ENCODE data around the gene STEAP4. TPM values are rescaled to one million over a fixed set of nuclear protein-coding genes. Genes with fewer than 3 reads are reported as not detected.

The STEAP4 gene
- total and polyA plus RNA-seq, 4 donors = 3.7 to 43.8 (median 12.8) TPM

DNA sequence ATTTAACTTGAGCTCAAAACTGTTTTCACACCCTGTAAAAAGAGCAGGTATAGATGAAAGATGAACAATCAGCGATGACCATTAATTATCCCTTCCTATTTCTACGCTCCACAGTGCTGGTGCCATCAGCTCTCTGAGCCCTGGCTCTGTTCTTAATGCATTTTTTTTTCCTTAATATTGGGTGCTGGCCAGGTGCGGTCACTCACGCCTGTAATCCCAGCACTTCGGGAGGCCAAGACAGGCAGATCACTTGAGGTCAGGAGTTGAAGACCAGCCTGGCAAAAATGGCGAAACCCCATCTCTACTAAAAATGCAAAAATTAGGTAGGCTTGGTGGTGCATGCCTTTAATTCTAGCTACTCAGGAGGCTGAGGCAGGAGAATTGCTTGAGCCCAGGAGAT lies 4.2 kb downstream of the STEAP4 start:
- no peak overlapping the region for H3K4me3 ChIP-seq (ENCODE audit: low read depth in 1 of 3, low read length in 3 of 3)
- H3K27ac ChIP-seq (ENCODE audit: low read depth in 1 of 2, low read length in 2 of 2) = no peak overlapping the region
- H3K9me3 ChIP-seq (ENCODE audit: control insufficient read depth in 4 of 4, low read length in 3 of 4) = no peaks in the 10 kb centered on the region
- no peak for DNase-seq (ENCODE audit: low spot score)
- peaks cover 0 to 4% (median 0%) of the 10 kb centered on the region in 4 donors for H3K27me3 ChIP-seq (ENCODE audit: control insufficient read depth in 4 of 4, insufficient read depth in 4 of 4, low read length in 3 of 4)
- TF ChIP-seq RAD21 (IDR thresholded peaks at IDR 0.05) = no peak
- no peaks in the 10 kb centered on the region for H3K36me3 ChIP-seq (ENCODE audit: control insufficient read depth in 4 of 4, insufficient read depth in 3 of 4, low read depth in 1 of 4, low read length in 3 of 4)
- WGBS = 70% methylated on average over 6 of the region's 6 CpGs
- H3K4me1 ChIP-seq (ENCODE audit: control insufficient read depth in 4 of 4, insufficient read depth in 4 of 4, low read length in 3 of 4) = peaks cover 0 to 9% (median 2%) of the 10 kb centered on the region in 4 donors
- no peak overlapping the region for H3K9ac ChIP-seq (ENCODE audit: low read depth in 1 of 2, low read length in 2 of 2)

DNA sequence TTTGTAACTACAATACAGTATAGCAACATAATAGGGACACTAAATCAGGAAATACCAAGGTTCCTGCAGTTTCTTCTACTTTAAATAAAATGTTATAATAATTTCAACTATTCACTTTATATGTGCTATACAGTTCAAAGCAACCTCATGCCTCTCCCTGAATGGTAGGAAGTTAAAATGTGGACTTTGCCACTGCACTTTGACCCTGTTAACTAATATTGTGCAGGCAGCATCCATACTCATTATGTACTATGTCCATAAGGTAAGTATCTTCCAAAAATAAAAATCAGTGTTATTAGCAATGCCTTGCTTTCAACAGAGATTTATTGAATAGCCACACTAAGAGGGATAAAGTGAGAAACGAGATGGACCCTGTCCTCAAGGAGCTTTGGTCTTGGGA lies 4.8 kb downstream of the STEAP4 start:
- TF ChIP-seq YY1 (IDR thresholded peaks at IDR 0.05) (no peak), HNF4A (conservative IDR thresholded peaks at IDR 0.05) (peak in 1 of 2 donors; percentile 51), NR2F2 (IDR thresholded peaks at IDR 0.05) (no peak)
- no peak overlapping the region for H3K27ac ChIP-seq (ENCODE audit: low read depth in 1 of 2, low read length in 2 of 2)
- 68% methylated on average over 1 of the region's 1 CpG for WGBS
- peaks cover 0 to under 1% (median 0%) of the 10 kb centered on the region in 4 donors for H3K27me3 ChIP-seq (ENCODE audit: control insufficient read depth in 4 of 4, insufficient read depth in 4 of 4, low read length in 3 of 4)
- no peak overlapping the region for H3K4me3 ChIP-seq (ENCODE audit: low read depth in 1 of 3, low read length in 3 of 3)
- no peaks in the 10 kb centered on the region for H3K9me3 ChIP-seq (ENCODE audit: control insufficient read depth in 4 of 4, low read length in 3 of 4)
- H3K36me3 ChIP-seq (ENCODE audit: control insufficient read depth in 4 of 4, insufficient read depth in 3 of 4, low read depth in 1 of 4, low read length in 3 of 4) = no peaks in the 10 kb centered on the region
- no peak for DNase-seq (ENCODE audit: low spot score)
- peaks cover 0 to 6% (median 2%) of the 10 kb centered on the region in 4 donors for H3K4me1 ChIP-seq (ENCODE audit: control insufficient read depth in 4 of 4, insufficient read depth in 4 of 4, low read length in 3 of 4)
- no peak overlapping the region for H3K9ac ChIP-seq (ENCODE audit: low read depth in 1 of 2, low read length in 2 of 2)

DNA sequence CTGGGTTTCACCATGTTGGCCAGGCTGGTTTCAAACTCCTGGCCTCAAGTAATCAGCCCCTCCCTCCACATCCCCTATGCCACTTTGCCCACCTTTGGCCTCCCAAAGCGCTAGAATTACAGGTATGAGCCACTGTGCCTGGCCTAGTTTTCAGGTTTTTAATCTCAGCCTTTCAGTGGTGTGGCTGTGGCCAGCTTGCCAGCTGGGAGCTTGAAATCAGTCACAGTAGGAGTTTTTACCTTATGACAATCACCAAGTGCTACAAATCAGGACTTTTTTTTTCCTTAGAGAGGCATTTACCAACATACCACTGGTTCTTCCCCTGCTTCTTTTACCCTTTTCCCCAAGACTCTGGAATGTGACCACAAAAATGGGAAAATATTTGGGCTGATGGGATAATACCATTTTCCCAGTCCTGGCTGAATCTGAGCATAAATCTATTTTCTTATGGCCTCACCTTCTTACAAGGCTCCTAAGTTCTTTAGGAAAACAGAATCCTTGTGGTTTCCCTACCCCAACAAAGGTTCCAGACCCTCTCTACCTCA lies 6.2 kb downstream of the STEAP4 start:
- no peak overlapping the region for H3K9ac ChIP-seq (ENCODE audit: low read depth in 1 of 2, low read length in 2 of 2)

DNA sequence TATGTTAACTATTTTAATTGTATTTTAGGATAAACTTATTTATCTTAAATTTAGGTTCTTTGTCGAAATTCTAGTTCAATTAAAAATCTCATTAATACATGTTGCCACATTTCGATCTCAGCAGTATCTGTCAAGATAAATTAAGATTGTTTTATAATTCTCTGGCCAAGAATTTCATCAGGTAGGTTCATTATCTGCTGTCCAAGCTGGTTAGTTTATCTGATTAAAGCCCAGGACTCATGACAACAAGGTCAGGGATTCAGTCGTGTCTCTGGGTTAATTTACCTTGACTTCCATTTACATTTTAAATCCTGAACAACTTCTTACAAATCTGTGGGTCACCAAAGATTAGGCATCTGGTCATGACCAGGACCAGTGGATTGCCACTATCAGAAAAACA lies 7.6 kb downstream of the STEAP4 start:
- TF ChIP-seq GABPA (IDR thresholded peaks at IDR 0.05 in 1 of 2, conservative IDR thresholded peaks at IDR 0.05 in 1 of 2) (no peak), NR2F2 (IDR thresholded peaks at IDR 0.05) (no peak), TAF1 (conservative IDR thresholded peaks at IDR 0.05) (no peak), FOXA1 (IDR thresholded peaks at IDR 0.05) (no peak), JUND (IDR thresholded peaks at IDR 0.05) (no peak), RXRA (IDR thresholded peaks at IDR 0.05) (no peak), HNF4G (IDR thresholded peaks at IDR 0.05) (no peak), EGR1 (IDR thresholded peaks at IDR 0.05; ENCODE audit: low read depth in 2 of 2) (no peak), RAD21 (IDR thresholded peaks at IDR 0.05) (no peak), HNF4A (conservative IDR thresholded peaks at IDR 0.05) (no peak), FOXA2 (IDR thresholded peaks at IDR 0.05) (no peak), SP1 (IDR thresholded peaks at IDR 0.05) (no peak), YY1 (IDR thresholded peaks at IDR 0.05) (no peak)
- TF ChIP-seq, protein P1, sequence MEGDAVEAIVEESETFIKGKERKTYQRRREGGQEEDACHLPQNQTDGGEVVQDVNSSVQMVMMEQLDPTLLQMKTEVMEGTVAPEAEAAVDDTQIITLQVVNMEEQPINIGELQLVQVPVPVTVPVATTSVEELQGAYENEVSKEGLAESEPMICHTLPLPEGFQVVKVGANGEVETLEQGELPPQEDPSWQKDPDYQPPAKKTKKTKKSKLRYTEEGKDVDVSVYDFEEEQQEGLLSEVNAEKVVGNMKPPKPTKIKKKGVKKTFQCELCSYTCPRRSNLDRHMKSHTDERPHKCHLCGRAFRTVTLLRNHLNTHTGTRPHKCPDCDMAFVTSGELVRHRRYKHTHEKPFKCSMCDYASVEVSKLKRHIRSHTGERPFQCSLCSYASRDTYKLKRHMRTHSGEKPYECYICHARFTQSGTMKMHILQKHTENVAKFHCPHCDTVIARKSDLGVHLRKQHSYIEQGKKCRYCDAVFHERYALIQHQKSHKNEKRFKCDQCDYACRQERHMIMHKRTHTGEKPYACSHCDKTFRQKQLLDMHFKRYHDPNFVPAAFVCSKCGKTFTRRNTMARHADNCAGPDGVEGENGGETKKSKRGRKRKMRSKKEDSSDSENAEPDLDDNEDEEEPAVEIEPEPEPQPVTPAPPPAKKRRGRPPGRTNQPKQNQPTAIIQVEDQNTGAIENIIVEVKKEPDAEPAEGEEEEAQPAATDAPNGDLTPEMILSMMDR (IDR thresholded peaks at IDR 0.05; ENCODE audit: low read depth, low read length, missing input control) = no peak
- TF ChIP-seq, protein P2, sequence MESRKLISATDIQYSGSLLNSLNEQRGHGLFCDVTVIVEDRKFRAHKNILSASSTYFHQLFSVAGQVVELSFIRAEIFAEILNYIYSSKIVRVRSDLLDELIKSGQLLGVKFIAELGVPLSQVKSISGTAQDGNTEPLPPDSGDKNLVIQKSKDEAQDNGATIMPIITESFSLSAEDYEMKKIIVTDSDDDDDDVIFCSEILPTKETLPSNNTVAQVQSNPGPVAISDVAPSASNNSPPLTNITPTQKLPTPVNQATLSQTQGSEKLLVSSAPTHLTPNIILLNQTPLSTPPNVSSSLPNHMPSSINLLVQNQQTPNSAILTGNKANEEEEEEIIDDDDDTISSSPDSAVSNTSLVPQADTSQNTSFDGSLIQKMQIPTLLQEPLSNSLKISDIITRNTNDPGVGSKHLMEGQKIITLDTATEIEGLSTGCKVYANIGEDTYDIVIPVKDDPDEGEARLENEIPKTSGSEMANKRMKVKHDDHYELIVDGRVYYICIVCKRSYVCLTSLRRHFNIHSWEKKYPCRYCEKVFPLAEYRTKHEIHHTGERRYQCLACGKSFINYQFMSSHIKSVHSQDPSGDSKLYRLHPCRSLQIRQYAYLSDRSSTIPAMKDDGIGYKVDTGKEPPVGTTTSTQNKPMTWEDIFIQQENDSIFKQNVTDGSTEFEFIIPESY (IDR thresholded peaks at IDR 0.05) = no peak
- TF ChIP-seq, protein P3, sequence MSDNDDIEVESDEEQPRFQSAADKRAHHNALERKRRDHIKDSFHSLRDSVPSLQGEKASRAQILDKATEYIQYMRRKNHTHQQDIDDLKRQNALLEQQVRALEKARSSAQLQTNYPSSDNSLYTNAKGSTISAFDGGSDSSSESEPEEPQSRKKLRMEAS (IDR thresholded peaks at IDR 0.05) = no peak
- Histone ChIP-seq H3K4me3 (ENCODE audit: low read depth in 1 of 3, low read length in 3 of 3) (no peak overlapping the region), H3K4me1 (ENCODE audit: control insufficient read depth in 4 of 4, insufficient read depth in 4 of 4, low read length in 3 of 4) (no peaks in the 10 kb centered on the region), H3K36me3 (ENCODE audit: control insufficient read depth in 4 of 4, insufficient read depth in 3 of 4, low read depth in 1 of 4, low read length in 3 of 4) (no peaks in the 10 kb centered on the region), H3K9me3 (ENCODE audit: control insufficient read depth in 4 of 4, low read length in 3 of 4) (no peaks in the 10 kb centered on the region), H3K9ac (ENCODE audit: low read depth in 1 of 2, low read length in 2 of 2) (no peak overlapping the region), H3K27me3 (ENCODE audit: control insufficient read depth in 4 of 4, insufficient read depth in 4 of 4, low read length in 3 of 4) (no peaks in the 10 kb centered on the region), H3K27ac (ENCODE audit: low read depth in 1 of 2, low read length in 2 of 2) (no peak overlapping the region)
- 67% methylated on average over 3 of the region's 3 CpGs for WGBS
- no peak for DNase-seq (ENCODE audit: low spot score)

More for the DNA sequence above, 6.2 kb downstream of the STEAP4 start:
- no peaks in the 10 kb centered on the region for H3K9me3 ChIP-seq (ENCODE audit: control insufficient read depth in 4 of 4, low read length in 3 of 4)
- H3K27ac ChIP-seq (ENCODE audit: low read depth in 1 of 2, low read length in 2 of 2) = no peak overlapping the region
- WGBS = 91% methylated on average over 1 of the region's 1 CpG
- H3K4me3 ChIP-seq (ENCODE audit: low read depth in 1 of 3, low read length in 3 of 3) = no peak overlapping the region
- TF ChIP-seq FOXA2 (IDR thresholded peaks at IDR 0.05) (no peak), SP1 (IDR thresholded peaks at IDR 0.05) (no peak), RAD21 (IDR thresholded peaks at IDR 0.05) (no peak), JUND (IDR thresholded peaks at IDR 0.05) (no peak), TAF1 (conservative IDR thresholded peaks at IDR 0.05) (no peak)
- TF ChIP-seq, protein P3 (IDR thresholded peaks at IDR 0.05) = no peak
- H3K4me1 ChIP-seq (ENCODE audit: control insufficient read depth in 4 of 4, insufficient read depth in 4 of 4, low read length in 3 of 4) = no peaks in the 10 kb centered on the region
- no peaks in the 10 kb centered on the region for H3K36me3 ChIP-seq (ENCODE audit: control insufficient read depth in 4 of 4, insufficient read depth in 3 of 4, low read depth in 1 of 4, low read length in 3 of 4)
- DNase-seq (ENCODE audit: low spot score) = no peak
- no peaks in the 10 kb centered on the region for H3K27me3 ChIP-seq (ENCODE audit: control insufficient read depth in 4 of 4, insufficient read depth in 4 of 4, low read length in 3 of 4)

All from liver (tissue), 9 donors.